ENCODE data around the gene TOMM22.
"Not testable (repeated sequence)": the region's sequence is repeated elsewhere in the genome, so short reads cannot be mapped to it uniquely, and the experiment has no call there.

The TOMM22 gene

GRCh38 chr22:38681582-38682335, at the start of gene TOMM22:
Gene TOMM22, plus strand, starts transcription at chr22:38681957. Its CDS starts 22 bp downstream, at chr22:38681979.
- no peaks in the 10 kb centered on the region for H3K9me3 ChIP-seq (ENCODE audit: control insufficient read depth in 2 of 2, low read length in 2 of 2)
- peak within 1 kb of the TSS; percentile 94 to 97 for H3K4me3 ChIP-seq (ENCODE audit: low read length in 2 of 2)
- no peaks in the 10 kb centered on the region for H3K27me3 ChIP-seq (ENCODE audit: control insufficient read depth in 1 of 2, insufficient read depth in 2 of 2, low read length in 2 of 2)
- peaks cover 26 to 27% of the 10 kb centered on the region in 2 donors for H3K36me3 ChIP-seq (ENCODE audit: control insufficient read depth in 2 of 2, insufficient read depth in 2 of 2, low read length in 2 of 2)
- H3K4me1 ChIP-seq (ENCODE audit: control insufficient read depth, insufficient read depth, low read length), result peaks cover 18% of the 10 kb centered on the region
- peak within 1 kb of the TSS; percentile 90 to 91 for H3K9ac ChIP-seq (ENCODE audit: low read length in 2 of 2)
- peak within 1 kb of the TSS; percentile 55 for H3K27ac ChIP-seq (ENCODE audit: low read length)

DNA sequence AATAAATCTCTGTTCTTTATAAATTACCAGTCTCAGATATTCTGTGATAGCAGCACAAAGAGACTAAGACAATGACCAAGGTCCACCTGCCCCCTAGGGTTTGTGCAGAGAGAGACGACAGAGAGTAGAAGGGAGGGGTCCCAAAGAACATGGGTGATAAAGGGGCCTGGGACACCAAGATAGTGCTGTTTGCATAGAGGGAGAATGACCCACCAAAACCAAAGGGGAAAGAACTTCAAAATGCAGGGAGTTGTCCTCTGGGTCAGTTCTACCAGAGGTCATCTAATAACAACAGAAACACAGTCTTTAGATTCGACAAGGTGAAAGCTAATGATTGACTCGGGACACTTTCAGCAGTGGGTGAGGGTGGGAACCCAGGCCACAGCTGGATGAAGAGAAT, 49.2 kb upstream of the TOMM22 start:
- Histone ChIP-seq H3K27me3 (ENCODE audit: control insufficient read depth in 1 of 2, insufficient read depth in 2 of 2, low read length in 2 of 2) (no peaks in the 10 kb centered on the region), H3K9ac (ENCODE audit: low read length in 2 of 2) (no peak overlapping the region), H3K4me3 (ENCODE audit: low read length in 2 of 2) (no peak overlapping the region)

GRCh38 chr22:38638216-38638615, 43.5 kb upstream of the TOMM22 start:
- no peaks in the 10 kb centered on the region for H3K27me3 ChIP-seq (ENCODE audit: control insufficient read depth in 1 of 2, insufficient read depth in 2 of 2, low read length in 2 of 2)
- H3K27ac ChIP-seq (ENCODE audit: low read length), result no peak overlapping the region
- H3K4me1 ChIP-seq (ENCODE audit: control insufficient read depth, insufficient read depth, low read length), result no peaks in the 10 kb centered on the region
- H3K36me3 ChIP-seq (ENCODE audit: control insufficient read depth in 2 of 2, insufficient read depth in 2 of 2, low read length in 2 of 2), result peaks cover 0 to 4% of the 10 kb centered on the region in 2 donors
- H3K4me3 ChIP-seq (ENCODE audit: low read length in 2 of 2), result no peak overlapping the region
- H3K9me3 ChIP-seq (ENCODE audit: control insufficient read depth in 2 of 2, low read length in 2 of 2), result no peaks in the 10 kb centered on the region
- no peak overlapping the region for H3K9ac ChIP-seq (ENCODE audit: low read length in 2 of 2)

More for the DNA sequence above, 49.2 kb upstream of the TOMM22 start:
- Histone ChIP-seq H3K36me3 (ENCODE audit: control insufficient read depth in 2 of 2, insufficient read depth in 2 of 2, low read length in 2 of 2) (peaks cover 0 to 4% of the 10 kb centered on the region in 2 donors), H3K4me1 (ENCODE audit: control insufficient read depth, insufficient read depth, low read length) (no peaks in the 10 kb centered on the region), H3K27ac (ENCODE audit: low read length) (no peak overlapping the region), H3K9me3 (ENCODE audit: control insufficient read depth in 2 of 2, low read length in 2 of 2) (no peaks in the 10 kb centered on the region)

GRCh38 chr22:38638728-38639127, 43.0 kb upstream of the TOMM22 start:
- Histone ChIP-seq H3K27me3 (ENCODE audit: control insufficient read depth in 1 of 2, insufficient read depth in 2 of 2, low read length in 2 of 2) (no peaks in the 10 kb centered on the region), H3K27ac (ENCODE audit: low read length) (no peak overlapping the region)

DNA sequence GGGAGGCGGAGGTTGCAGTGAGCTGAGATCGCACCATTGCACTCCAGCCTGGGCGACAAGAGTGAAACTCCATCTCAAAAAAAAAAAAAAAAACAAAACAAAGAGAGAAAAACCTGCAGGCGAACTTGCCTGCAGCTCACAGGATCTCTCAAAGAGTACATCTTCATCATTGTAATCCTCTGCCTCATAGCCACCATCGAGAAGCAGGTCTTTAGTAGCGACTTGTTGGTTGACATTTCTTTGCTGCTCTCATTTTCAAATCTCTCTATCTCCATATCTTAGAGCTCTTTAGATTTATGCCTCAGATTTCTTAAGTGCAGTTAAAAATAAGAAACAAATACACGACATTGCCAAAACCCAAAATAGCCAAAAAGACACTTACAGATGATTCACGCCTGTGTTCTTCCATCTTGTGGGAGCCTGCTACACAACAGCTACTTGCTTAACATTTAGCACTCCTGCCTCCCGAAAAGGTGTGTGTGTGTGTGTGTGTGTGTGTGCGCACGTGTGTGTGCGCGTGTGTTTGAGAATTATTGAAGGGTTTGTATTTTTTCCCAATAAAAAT, 40.2 kb upstream of the TOMM22 start:
- Histone ChIP-seq H3K27me3 (ENCODE audit: control insufficient read depth in 1 of 2, insufficient read depth in 2 of 2, low read length in 2 of 2) (no peaks in the 10 kb centered on the region), H3K4me1 (ENCODE audit: control insufficient read depth, insufficient read depth, low read length) (no peaks in the 10 kb centered on the region), H3K36me3 (ENCODE audit: control insufficient read depth in 2 of 2, insufficient read depth in 2 of 2, low read length in 2 of 2) (no peaks in the 10 kb centered on the region), H3K4me3 (ENCODE audit: low read length in 2 of 2) (no peak overlapping the region), H3K9ac (ENCODE audit: low read length in 2 of 2) (no peak overlapping the region), H3K27ac (ENCODE audit: low read length) (no peak overlapping the region), H3K9me3 (ENCODE audit: control insufficient read depth in 2 of 2, low read length in 2 of 2) (no peaks in the 10 kb centered on the region)

More at GRCh38 chr22:38638728-38639127, 43.0 kb upstream of the TOMM22 start:
- no peak overlapping the region for H3K9ac ChIP-seq (ENCODE audit: low read length in 2 of 2)
- peaks cover 0 to 4% of the 10 kb centered on the region in 2 donors for H3K36me3 ChIP-seq (ENCODE audit: control insufficient read depth in 2 of 2, insufficient read depth in 2 of 2, low read length in 2 of 2)
- H3K9me3 ChIP-seq (ENCODE audit: control insufficient read depth in 2 of 2, low read length in 2 of 2), result no peaks in the 10 kb centered on the region
- no peaks in the 10 kb centered on the region for H3K4me1 ChIP-seq (ENCODE audit: control insufficient read depth, insufficient read depth, low read length)
- H3K4me3 ChIP-seq (ENCODE audit: low read length in 2 of 2), result no peak overlapping the region

- H3K4me3 ChIP-seq (ENCODE audit: low read length in 2 of 2); H3K27ac ChIP-seq (ENCODE audit: low read length); H3K27me3 ChIP-seq (ENCODE audit: control insufficient read depth in 1 of 2, insufficient read depth in 2 of 2, low read length in 2 of 2); H3K9me3 ChIP-seq (ENCODE audit: control insufficient read depth in 2 of 2, low read length in 2 of 2); H3K4me1 ChIP-seq (ENCODE audit: control insufficient read depth, insufficient read depth, low read length); H3K36me3 ChIP-seq (ENCODE audit: control insufficient read depth in 2 of 2, insufficient read depth in 2 of 2, low read length in 2 of 2); H3K9ac ChIP-seq (ENCODE audit: low read length in 2 of 2): not testable (repeated sequence)
Observed at GRCh38 chr22:38644245-38644644, 37.5 kb upstream of the TOMM22 start.

DNA sequence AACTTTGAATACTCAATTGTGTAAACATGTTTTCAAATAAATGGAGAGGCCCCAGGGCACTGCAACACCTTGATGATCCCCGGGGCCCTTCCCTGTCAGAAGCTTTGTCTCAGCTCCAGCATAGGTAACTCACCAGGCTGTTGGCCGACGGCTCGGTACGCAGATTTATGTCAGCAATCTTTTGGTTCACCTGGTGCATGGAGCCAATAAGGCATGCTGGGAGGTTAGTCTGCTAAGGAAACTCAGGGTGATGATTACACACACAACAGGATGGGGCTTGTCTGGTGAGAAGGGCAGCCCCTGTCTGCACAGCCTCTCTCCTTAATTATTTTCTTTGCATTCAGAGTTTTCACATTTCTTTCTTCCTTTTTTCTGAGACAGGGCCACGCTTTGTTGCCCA, 36.3 kb upstream of the TOMM22 start:
- Histone ChIP-seq H3K27ac (ENCODE audit: low read length) (no peak overlapping the region), H3K27me3 (ENCODE audit: control insufficient read depth in 1 of 2, insufficient read depth in 2 of 2, low read length in 2 of 2) (no peaks in the 10 kb centered on the region), H3K36me3 (ENCODE audit: control insufficient read depth in 2 of 2, insufficient read depth in 2 of 2, low read length in 2 of 2) (no peaks in the 10 kb centered on the region), H3K4me1 (ENCODE audit: control insufficient read depth, insufficient read depth, low read length) (no peaks in the 10 kb centered on the region), H3K4me3 (ENCODE audit: low read length in 2 of 2) (no peak overlapping the region), H3K9me3 (ENCODE audit: control insufficient read depth in 2 of 2, low read length in 2 of 2) (no peaks in the 10 kb centered on the region), H3K9ac (ENCODE audit: low read length in 2 of 2) (no peak overlapping the region)

DNA sequence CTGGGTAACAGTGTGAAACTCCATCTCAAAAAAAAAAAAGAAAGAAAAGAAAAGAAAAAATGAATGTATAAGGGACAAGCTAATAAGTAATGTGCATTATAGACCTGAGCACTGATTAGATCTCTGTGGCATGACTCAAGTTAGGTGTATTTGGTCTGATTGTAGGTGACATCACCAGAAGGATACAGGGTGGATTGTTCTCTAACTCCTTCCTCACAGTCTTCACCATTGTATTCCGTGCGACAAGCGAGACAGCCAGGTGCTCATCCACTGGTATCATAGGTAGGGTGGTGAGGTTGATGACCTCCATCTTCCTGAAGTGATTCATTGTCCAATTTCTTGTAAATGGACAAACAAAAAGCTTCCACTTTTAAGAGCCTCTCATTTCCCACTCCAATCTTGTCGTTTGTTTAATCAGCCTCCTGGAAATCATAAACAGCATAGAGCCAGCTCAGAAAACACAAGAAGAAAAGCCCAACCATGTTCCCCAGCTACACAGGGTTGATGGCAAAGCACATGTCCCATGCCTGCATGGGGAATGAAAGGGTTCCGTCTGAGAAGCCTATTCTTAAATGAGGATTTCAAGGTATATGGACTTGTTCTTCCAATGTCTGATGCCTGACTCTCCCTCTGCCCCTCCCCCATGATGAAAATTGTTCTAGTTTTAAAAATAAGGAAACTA, 31.8 kb upstream of the TOMM22 start:
- H3K36me3 ChIP-seq (ENCODE audit: control insufficient read depth in 2 of 2, insufficient read depth in 2 of 2, low read length in 2 of 2), result no peaks in the 10 kb centered on the region
- H3K4me3 ChIP-seq (ENCODE audit: low read length in 2 of 2), result no peak overlapping the region
- H3K9ac ChIP-seq (ENCODE audit: low read length in 2 of 2), result no peak overlapping the region
- H3K27ac ChIP-seq (ENCODE audit: low read length), result no peak overlapping the region
- H3K4me1 ChIP-seq (ENCODE audit: control insufficient read depth, insufficient read depth, low read length), result no peaks in the 10 kb centered on the region
- no peaks in the 10 kb centered on the region for H3K9me3 ChIP-seq (ENCODE audit: control insufficient read depth in 2 of 2, low read length in 2 of 2)
- H3K27me3 ChIP-seq (ENCODE audit: control insufficient read depth in 1 of 2, insufficient read depth in 2 of 2, low read length in 2 of 2), result no peaks in the 10 kb centered on the region

DNA sequence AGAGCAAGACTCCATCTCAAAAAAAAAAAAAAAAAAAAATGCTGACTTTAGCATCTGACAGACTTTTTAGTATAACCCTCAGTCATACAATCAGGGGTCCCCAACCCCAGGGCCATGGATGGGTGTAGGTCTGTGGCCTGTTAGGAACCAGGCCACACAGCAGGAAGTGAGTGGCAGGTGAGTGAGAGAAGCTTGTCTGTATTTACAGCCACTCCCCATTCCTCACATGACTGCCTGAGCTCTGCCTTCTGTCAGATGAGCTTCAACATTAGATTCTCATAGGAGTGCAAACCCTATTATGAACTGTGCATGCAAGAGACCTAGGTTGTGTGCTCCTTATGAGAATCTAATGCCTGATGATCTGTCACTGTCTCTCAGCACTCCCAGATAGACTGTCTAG, 28.9 kb upstream of the TOMM22 start:
- H3K9me3 ChIP-seq (ENCODE audit: control insufficient read depth in 2 of 2, low read length in 2 of 2), result no peaks in the 10 kb centered on the region
- H3K4me3 ChIP-seq (ENCODE audit: low read length in 2 of 2), result no peak overlapping the region
- peaks cover 14% of the 10 kb centered on the region for H3K4me1 ChIP-seq (ENCODE audit: control insufficient read depth, insufficient read depth, low read length)
- H3K9ac ChIP-seq (ENCODE audit: low read length in 2 of 2), result no peak overlapping the region
- no peaks in the 10 kb centered on the region for H3K36me3 ChIP-seq (ENCODE audit: control insufficient read depth in 2 of 2, insufficient read depth in 2 of 2, low read length in 2 of 2)
- no peak overlapping the region for H3K27ac ChIP-seq (ENCODE audit: low read length)
- no peaks in the 10 kb centered on the region for H3K27me3 ChIP-seq (ENCODE audit: control insufficient read depth in 1 of 2, insufficient read depth in 2 of 2, low read length in 2 of 2)

GRCh38 chr22:38653741-38654140, 28.0 kb upstream of the TOMM22 start:
- Histone ChIP-seq H3K27me3 (ENCODE audit: control insufficient read depth in 1 of 2, insufficient read depth in 2 of 2, low read length in 2 of 2) (no peaks in the 10 kb centered on the region), H3K4me3 (ENCODE audit: low read length in 2 of 2) (no peak overlapping the region), H3K4me1 (ENCODE audit: control insufficient read depth, insufficient read depth, low read length) (peaks cover 14% of the 10 kb centered on the region), H3K9me3 (ENCODE audit: control insufficient read depth in 2 of 2, low read length in 2 of 2) (no peaks in the 10 kb centered on the region), H3K9ac (ENCODE audit: low read length in 2 of 2) (no peak overlapping the region), H3K27ac (ENCODE audit: low read length) (no peak overlapping the region), H3K36me3 (ENCODE audit: control insufficient read depth in 2 of 2, insufficient read depth in 2 of 2, low read length in 2 of 2) (no peaks in the 10 kb centered on the region)

Measured in stomach smooth muscle (tissue), 2 donors.